ENCODE results near the gene UXS1. TPM values are rescaled to one million over a fixed set of nuclear protein-coding genes. Genes with fewer than 3 reads are reported as not detected.

Gene UXS1
- total RNA-seq, 1 donor from 2014 or later: 49.2 TPM

- Histone ChIP-seq H3K27me3 (ENCODE audit: insufficient read depth, low read length) (peaks cover 16% of the 10 kb centered on the region), H3K9ac (ENCODE audit: low read length) (no peak overlapping the region), H3K4me2 (ENCODE audit: low read length) (no peak overlapping the region), H3K36me3 (ENCODE audit: insufficient read depth, low read length) (no peaks in the 10 kb centered on the region), H3K79me2 (ENCODE audit: insufficient read depth, low read length) (no peaks in the 10 kb centered on the region), H3K4me3 (ENCODE audit: insufficient read depth, low read depth, low read length) (no peak overlapping the region), H2AFZ (ENCODE audit: low read depth, low read length) (no peak overlapping the region), H4K20me1 (ENCODE audit: insufficient read depth, low read length) (no peaks in the 10 kb centered on the region), H3K27ac (ENCODE audit: low read depth, low read length) (no peak overlapping the region), H3K9me3 (ENCODE audit: insufficient read depth, low read depth, low read length) (no peaks in the 10 kb centered on the region), H3K4me1 (ENCODE audit: insufficient read depth, low read length) (no peaks in the 10 kb centered on the region)
- TF ChIP-seq CTCF (IDR thresholded peaks at IDR 0.05; ENCODE audit: insufficient read depth, low read depth, low read length): no peak
- no peak for TF ChIP-seq EZH2 (IDR thresholded peaks at IDR 0.05; ENCODE audit: insufficient read depth, low read length)
- Mint-ChIP-seq H3K36me3 (ENCODE audit: low read depth, unreplicated experiment) (peaks cover 7% of the 10 kb centered on the region), H3K27me3 (ENCODE audit: low read depth, unreplicated experiment) (peaks cover 49% of the 10 kb centered on the region), H3K27ac (ENCODE audit: unreplicated experiment) (no peak overlapping the region), H3K4me3 (ENCODE audit: unreplicated experiment) (no peak overlapping the region), H3K9me3 (ENCODE audit: unreplicated experiment) (peaks cover 5% of the 10 kb centered on the region), H3K4me1 (ENCODE audit: low read depth, unreplicated experiment) (peaks cover 3% of the 10 kb centered on the region)
- FAIRE-seq: no peak
- DNase-seq (ENCODE audit: low read depth): no peak
Measured at GRCh38 chr2:106063181-106063580, 130.9 kb downstream of the UXS1 start.

- Mint-ChIP-seq H3K27ac (ENCODE audit: unreplicated experiment) (no peak overlapping the region), H3K4me3 (ENCODE audit: unreplicated experiment) (no peak overlapping the region), H3K9me3 (ENCODE audit: unreplicated experiment) (peaks cover 5% of the 10 kb centered on the region), H3K36me3 (ENCODE audit: low read depth, unreplicated experiment) (peaks cover 7% of the 10 kb centered on the region), H3K27me3 (ENCODE audit: low read depth, unreplicated experiment) (peaks cover 47% of the 10 kb centered on the region), H3K4me1 (ENCODE audit: low read depth, unreplicated experiment) (peaks cover 4% of the 10 kb centered on the region)
- Histone ChIP-seq H3K4me2 (ENCODE audit: low read length) (no peak overlapping the region), H2AFZ (ENCODE audit: low read depth, low read length) (no peak overlapping the region), H3K9me3 (ENCODE audit: insufficient read depth, low read depth, low read length) (no peaks in the 10 kb centered on the region), H3K4me1 (ENCODE audit: insufficient read depth, low read length) (no peaks in the 10 kb centered on the region), H3K79me2 (ENCODE audit: insufficient read depth, low read length) (no peaks in the 10 kb centered on the region), H3K27ac (ENCODE audit: low read depth, low read length) (no peak overlapping the region), H3K27me3 (ENCODE audit: insufficient read depth, low read length) (peaks cover 16% of the 10 kb centered on the region), H3K36me3 (ENCODE audit: insufficient read depth, low read length) (no peaks in the 10 kb centered on the region), H3K4me3 (ENCODE audit: insufficient read depth, low read depth, low read length) (no peak overlapping the region), H3K9ac (ENCODE audit: low read length) (no peak overlapping the region), H4K20me1 (ENCODE audit: insufficient read depth, low read length) (no peaks in the 10 kb centered on the region)
- FAIRE-seq (no peak), DNase-seq (ENCODE audit: low read depth) (no peak)
- TF ChIP-seq EZH2 (IDR thresholded peaks at IDR 0.05; ENCODE audit: insufficient read depth, low read length): no peak
- TF ChIP-seq CTCF (IDR thresholded peaks at IDR 0.05; ENCODE audit: insufficient read depth, low read depth, low read length): no peak
Measured at GRCh38 chr2:106062627-106063026, 131.5 kb downstream of the UXS1 start.

DNA sequence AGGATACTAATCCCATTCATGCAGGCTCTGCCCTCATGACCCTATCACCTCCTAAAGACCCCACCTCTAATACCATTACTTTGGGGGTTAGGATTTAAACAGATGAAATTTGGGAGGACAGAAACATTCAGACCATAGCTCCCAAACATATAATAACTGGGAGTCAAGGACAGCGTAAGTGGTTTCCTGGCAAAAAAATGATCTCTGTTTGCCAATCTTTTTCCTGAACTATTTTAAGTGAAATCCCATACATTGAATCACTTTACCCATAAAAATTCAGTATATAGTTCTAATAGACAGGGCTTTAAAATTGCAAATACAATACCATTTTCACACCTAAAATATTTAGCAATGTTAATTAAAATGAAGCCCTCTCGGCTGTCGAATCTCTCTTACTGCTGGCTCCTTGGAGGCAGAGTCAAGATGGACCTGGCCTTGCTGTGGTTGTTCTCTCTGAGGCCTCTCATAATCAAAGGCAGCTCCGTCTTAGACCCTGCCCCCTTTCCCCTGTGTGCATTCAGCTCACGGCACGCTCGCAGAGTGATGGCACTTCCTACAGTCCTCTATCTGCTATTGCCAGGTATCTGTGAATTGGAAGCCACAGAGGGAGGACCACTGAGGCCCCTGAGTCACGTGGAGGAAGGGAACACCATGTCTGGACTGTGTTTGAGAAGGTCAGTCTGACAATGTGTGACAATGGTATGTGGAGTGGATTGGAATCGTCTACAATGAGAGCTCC, 132.3 kb downstream of the UXS1 start:
- H3K9me3 ChIP-seq (ENCODE audit: insufficient read depth, low read depth, low read length): no peaks in the 10 kb centered on the region
- no peak overlapping the region for H3K4me3 Mint-ChIP-seq (ENCODE audit: unreplicated experiment)
- DNase-seq (ENCODE audit: low read depth) (no peak), FAIRE-seq (no peak)
- H3K27ac ChIP-seq (ENCODE audit: low read depth, low read length): no peak overlapping the region
- no peaks in the 10 kb centered on the region for H3K79me2 ChIP-seq (ENCODE audit: insufficient read depth, low read length)
- peaks cover 9% of the 10 kb centered on the region for H3K4me1 Mint-ChIP-seq (ENCODE audit: low read depth, unreplicated experiment)
- peaks cover 5% of the 10 kb centered on the region for H3K9me3 Mint-ChIP-seq (ENCODE audit: unreplicated experiment)
- no peak overlapping the region for H3K4me3 ChIP-seq (ENCODE audit: insufficient read depth, low read depth, low read length)
- no peaks in the 10 kb centered on the region for H3K36me3 ChIP-seq (ENCODE audit: insufficient read depth, low read length)
- H3K9ac ChIP-seq (ENCODE audit: low read length): no peak overlapping the region
- no peak overlapping the region for H3K4me2 ChIP-seq (ENCODE audit: low read length)
- TF ChIP-seq CTCF (IDR thresholded peaks at IDR 0.05; ENCODE audit: insufficient read depth, low read depth, low read length): no peak
- no peak for TF ChIP-seq EZH2 (IDR thresholded peaks at IDR 0.05; ENCODE audit: insufficient read depth, low read length)
- no peak overlapping the region for H2AFZ ChIP-seq (ENCODE audit: low read depth, low read length)
- H4K20me1 ChIP-seq (ENCODE audit: insufficient read depth, low read length): no peaks in the 10 kb centered on the region
- H3K4me1 ChIP-seq (ENCODE audit: insufficient read depth, low read length): no peaks in the 10 kb centered on the region
- H3K27ac Mint-ChIP-seq (ENCODE audit: unreplicated experiment): no peak overlapping the region
- peaks cover 51% of the 10 kb centered on the region for H3K27me3 Mint-ChIP-seq (ENCODE audit: low read depth, unreplicated experiment)
- peaks cover 7% of the 10 kb centered on the region for H3K36me3 Mint-ChIP-seq (ENCODE audit: low read depth, unreplicated experiment)
- peaks cover 16% of the 10 kb centered on the region for H3K27me3 ChIP-seq (ENCODE audit: insufficient read depth, low read length)
